ENCODE data around the gene ADAMTSL5.
A peak's percentile ranks its signal among the peaks of the same experiment; 100 is the strongest.
"Not testable (repeated sequence)": the region's sequence is repeated elsewhere in the genome, so short reads cannot be mapped to it uniquely, and the experiment has no call there.

The ADAMTSL5 gene

GRCh38 chr19:1511318-1512317, 1.2 kb downstream of the ADAMTSL5 start:
- DNase-seq: no peak

- no peak for DNase-seq
Measured at GRCh38 chr19:1510807-1511206, 2.0 kb downstream of the ADAMTSL5 start.

- no peak for DNase-seq
Measured at GRCh38 chr19:1510442-1510806, 2.4 kb downstream of the ADAMTSL5 start.

- no peak for DNase-seq
Measured at GRCh38 chr19:1509602-1510441, 3.0 kb downstream of the ADAMTSL5 start.

- DNase-seq: no peak
Measured at GRCh38 chr19:1508507-1508856, 4.3 kb downstream of the ADAMTSL5 start.

GRCh38 chr19:1507763-1508506, 4.9 kb downstream of the ADAMTSL5 start:
- peak; percentile 53 for DNase-seq

GRCh38 chr19:1507192-1507660, 5.6 kb downstream of the ADAMTSL5 start:
- DNase-seq: no peak

GRCh38 chr19:1505991-1506881, 6.6 kb downstream of the ADAMTSL5 start:
- no peak for DNase-seq

GRCh38 chr19:1505012-1505411, 7.8 kb downstream of the ADAMTSL5 start:
- DNase-seq: no peak

GRCh38 chr19:1503925-1504773, 8.7 kb downstream of the ADAMTSL5 start:
- no peak for DNase-seq

GRCh38 chr19:1503089-1503924, 9.5 kb downstream of the ADAMTSL5 start:
- DNase-seq: no peak

GRCh38 chr19:1502433-1503088, 10.3 kb downstream of the ADAMTSL5 start:
- DNase-seq: no peak

GRCh38 chr19:1501200-1501595, 11.6 kb downstream of the ADAMTSL5 start:
- DNase-seq: no peak

GRCh38 chr19:1499231-1499630, 13.6 kb downstream of the ADAMTSL5 start:
- DNase-seq: not testable (repeated sequence)

- DNase-seq: no peak
Measured at GRCh38 chr19:1497578-1498235, 15.1 kb downstream of the ADAMTSL5 start.

- no peak for DNase-seq
Measured at GRCh38 chr19:1496714-1497577, 15.9 kb downstream of the ADAMTSL5 start.

GRCh38 chr19:1495799-1496713, 16.8 kb downstream of the ADAMTSL5 start:
- no peak for DNase-seq
